HG02798 (cell line): Measurements from ENCODE around the gene GRIN2D.

ENCODE experiments used
- ATAC-seq: cut with Tn5 transposase; IDR thresholded peaks from one replicate; pipeline ENCODE4 v1.9.1; 2021; ENCODE audit warnings: mild to moderate bottlenecking; ENCODE audit not compliant: unreplicated experiment, poor library complexity

The GRIN2D gene

DNA sequence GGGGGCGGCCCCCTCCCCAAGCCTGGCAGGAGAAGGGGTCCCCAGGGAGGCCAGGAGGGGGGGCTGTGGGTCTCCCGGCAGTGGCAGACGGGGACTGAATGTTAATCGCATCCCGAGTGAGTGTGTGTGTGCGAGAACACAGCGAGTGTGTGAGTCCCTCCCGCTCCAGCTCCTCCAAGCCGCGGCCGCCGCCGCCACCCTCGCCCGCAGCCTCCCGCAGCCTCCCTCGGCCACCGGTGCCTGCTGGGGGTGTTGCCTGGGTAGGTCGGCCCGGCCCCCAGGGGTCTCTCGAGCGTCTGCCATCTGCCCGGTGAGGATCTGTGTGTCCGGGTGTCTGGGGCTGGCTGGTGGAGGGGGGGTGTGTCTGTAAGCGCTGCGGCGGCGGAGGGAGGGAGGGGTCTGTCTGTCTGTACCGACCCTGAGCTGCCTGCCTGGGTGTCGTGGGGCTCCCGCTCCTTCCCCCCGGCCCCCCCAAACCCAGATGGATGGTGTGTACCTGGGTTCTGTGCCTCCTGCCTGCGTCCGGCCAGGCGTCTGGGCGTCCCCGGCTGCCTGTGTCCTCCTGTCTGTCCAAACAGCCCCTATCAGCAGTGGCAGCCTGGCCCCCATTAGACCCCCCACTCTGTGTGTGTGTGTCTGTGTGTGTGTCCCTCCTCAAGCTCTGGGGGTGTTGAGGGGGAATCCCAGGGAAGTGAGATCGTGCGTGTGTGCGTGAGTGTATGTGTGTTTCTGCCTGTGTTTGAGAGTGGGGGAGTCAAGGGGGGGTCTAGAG, at the start of gene GRIN2D:
Gene GRIN2D (plus strand): TSS at position 110 of the 772 bp plus-strand sequence. CDS start 4,725 bp downstream, outside the sequence.
- no peak for ATAC-seq

DNA sequence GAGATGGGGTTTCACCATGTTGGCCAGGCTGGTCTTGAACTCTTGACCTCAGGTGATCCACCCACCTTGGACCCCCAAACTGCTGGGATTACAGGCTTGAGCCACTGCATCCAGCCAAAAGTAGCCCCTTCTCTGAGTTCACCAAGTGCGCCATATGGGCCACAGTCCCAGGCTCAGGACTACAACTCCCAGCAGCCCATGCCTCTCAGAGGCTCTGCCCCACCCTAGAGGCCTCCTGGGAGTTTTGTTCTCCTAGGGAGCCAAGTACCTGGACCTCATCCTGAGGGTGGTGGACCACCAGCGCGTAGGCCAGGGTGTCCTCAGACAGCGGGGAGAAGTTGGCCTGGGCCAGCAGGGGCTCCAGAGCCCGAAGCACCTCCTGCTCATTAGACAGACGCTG, 48.6 kb upstream of the GRIN2D start:
- ATAC-seq, result no peak

DNA sequence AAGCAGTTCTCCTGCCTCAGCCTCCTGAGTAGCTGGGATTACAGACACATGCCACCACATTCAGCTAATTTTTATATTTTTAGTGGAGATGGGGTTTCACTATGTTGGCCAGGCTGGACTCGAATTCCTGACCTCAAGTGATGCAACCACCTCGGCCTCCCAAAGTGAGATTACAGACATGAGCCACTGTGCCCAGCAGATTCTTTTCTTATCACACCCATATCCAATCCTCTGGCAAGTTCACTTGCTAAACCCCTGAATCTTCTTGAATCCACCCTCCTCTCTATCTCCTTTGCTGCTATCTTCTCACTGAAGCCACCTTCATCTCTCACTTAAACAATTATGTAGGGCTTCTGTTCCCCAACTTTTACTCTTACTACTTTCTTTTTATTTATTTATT, 47.3 kb upstream of the GRIN2D start:
- ATAC-seq, result no peak

DNA sequence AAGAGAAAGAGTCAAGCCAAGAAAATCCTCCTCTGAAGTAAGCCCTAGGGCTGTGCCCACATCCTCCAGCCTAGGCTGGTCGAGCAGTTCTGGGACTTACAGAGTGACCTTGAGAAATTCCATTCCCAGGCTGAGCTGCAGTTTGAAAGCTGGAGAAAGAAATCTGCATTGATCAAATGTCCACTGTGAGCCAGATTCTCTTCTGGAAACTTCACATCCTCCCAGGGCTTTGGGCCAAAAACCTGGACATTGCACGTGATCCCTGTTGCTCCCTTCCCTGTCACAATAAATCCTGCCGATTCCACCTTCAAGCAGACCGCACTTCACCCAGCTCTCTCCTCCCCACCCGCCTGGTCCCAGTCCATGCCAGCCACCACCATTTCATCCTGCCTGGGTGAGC, 45.4 kb upstream of the GRIN2D start:
- no peak for ATAC-seq

DNA sequence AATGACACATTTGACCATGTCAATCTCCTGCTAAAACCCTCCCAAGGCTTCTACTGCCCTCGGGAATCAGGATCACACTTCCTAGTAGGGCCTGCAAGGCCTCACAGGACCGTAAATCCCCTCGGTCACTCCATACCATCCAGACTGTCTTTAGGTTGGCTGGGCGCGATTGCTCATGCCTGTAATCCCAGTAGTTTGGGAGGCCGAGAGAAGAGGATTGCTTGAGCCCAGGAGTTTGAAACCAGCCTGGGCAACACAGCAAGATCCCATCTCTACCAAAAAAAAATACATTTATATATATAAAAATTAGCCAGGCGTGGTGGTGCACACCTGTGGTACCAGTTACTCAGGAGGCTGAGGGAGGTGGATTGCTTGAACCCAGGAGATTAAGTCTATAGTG, 44.7 kb upstream of the GRIN2D start:
- ATAC-seq, result no peak

DNA sequence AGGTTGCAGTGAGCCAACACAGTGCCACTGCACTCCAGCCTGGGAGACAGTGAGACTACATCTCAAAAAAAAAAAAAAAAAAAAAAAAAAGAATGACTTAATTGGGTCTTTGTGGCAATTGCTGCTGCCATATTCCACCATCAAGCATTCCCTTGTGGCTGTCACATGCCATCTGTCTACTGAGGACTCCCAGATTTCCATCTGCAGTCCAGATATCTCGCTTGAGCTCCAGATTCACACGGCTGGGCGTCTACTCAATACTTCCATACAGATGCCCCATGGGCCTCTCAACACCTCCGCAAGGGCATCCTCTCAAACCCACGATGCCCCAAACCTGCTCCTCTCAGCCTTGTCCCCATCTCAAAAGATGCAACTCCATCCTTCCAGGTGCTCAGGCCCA, 42.6 kb upstream of the GRIN2D start:
- ATAC-seq, result no peak

DNA sequence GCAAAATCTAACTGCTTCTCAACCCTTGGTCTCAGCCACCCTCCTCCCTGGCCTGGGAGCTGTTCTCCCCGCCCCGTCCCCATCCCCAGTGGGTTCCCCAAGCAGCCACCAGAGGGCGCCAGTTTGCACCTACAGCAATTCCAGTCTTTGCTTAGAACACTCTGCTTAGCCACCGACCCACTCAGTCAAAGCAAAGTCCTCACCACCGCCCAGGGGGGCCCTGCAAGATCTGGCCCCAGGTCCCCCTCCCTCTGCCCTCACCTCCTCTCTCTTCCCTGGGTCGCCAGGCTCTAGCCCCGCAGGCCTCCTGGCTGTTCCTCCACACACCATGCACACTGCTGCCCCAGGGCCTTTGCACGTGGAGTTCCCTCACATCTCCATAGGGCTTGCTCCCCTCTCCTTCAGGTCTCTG, 42.1 kb upstream of the GRIN2D start:
- ATAC-seq, result no peak

DNA sequence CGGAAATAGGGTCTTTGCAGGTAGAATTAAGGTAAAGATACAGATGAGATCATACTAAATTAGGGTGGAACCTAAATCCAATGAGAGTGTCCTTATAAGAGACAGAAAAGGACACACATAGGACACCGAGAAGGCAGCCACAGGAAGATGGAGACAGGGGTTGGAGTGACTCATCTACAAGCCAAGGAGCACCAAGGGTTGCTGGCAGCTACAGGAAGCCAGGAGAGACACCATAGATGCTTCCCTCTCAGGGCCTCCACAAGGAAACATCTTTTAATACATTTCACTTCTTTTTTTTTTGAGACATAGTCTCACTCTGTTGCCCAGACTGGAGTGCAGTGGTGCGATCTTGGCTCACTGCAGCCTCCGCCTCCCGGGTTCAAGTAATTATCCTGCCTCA, 39.8 kb upstream of the GRIN2D start:
- ATAC-seq, result no peak

DNA sequence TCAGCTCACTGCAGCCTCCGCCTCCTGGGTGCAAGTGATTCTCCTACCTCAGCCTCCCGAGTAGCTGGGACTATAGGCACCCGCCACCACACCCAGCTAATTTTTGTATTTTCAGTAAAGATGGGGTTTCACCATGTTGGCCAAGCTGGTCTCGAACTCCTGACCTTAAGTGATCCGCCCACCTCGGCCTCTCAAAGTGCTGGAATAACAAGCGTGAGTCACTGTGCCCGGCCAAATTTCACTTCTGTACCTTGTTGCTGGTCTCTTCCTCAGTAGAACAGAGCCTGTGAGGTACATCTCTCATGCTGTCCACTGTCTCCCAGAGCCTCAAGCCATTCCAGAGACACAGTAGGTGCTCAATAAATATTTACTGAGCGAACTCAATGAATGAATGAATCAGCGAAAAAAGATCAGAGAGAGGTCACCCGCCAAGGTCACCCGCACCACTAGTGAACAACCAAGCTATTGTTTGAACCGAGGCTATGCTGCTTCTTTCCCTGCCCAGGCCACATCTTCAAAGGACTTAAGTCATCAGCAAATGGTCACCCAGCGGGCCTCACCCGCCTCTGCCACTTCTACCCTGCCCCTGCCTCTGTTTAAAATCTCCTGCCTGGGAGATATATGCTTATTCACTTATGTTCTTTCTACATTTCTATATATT, 39.0 kb upstream of the GRIN2D start:
- no peak for ATAC-seq

DNA sequence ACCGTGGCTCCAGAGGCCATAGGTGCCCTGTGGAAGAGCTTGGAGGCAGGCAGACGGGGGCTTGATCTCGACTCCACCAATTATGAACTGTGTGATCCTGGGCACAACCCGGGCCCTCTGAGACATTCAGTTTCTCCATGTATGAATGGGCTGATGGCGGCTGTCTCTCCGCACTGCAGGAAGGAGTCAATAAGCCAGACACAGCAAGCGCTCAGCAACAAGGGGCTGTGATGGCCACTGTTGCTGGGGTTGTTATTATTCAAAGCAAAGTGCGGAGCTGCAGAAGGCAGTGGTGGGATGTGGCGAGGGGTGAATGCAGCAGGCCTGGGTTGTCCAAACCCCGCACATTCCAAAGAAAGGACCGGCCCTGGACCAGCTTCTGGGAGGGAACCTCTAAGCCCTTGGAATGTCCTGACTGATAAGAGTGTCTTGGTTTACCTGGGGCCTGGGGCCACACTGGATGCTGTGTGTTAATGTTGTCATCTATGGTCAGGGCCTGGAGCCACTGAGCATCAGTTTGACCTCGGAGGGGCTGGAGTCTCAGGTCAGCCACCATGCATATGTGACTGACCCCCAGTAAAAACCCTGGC, 38.0 kb upstream of the GRIN2D start:
- no peak for ATAC-seq

DNA sequence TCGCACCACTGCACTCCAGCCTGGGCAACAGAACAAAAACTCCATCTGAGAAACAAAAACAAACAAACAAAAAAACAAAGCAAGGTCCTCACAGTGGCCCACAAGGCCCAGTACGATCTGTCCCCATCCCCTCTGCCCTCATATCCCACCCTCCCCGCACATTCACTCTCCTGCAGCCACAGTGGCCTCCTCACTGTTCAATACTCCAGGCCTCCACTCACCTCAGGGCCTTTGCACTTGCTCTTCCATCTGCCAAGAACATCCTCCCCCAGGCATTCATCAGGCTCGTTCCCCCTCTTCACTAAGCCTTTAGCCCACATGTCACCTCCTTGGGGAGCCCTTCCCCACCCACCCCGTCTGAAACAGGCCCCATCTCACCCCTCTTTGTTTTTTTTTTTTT, 34.3 kb upstream of the GRIN2D start:
- ATAC-seq, result no peak

DNA sequence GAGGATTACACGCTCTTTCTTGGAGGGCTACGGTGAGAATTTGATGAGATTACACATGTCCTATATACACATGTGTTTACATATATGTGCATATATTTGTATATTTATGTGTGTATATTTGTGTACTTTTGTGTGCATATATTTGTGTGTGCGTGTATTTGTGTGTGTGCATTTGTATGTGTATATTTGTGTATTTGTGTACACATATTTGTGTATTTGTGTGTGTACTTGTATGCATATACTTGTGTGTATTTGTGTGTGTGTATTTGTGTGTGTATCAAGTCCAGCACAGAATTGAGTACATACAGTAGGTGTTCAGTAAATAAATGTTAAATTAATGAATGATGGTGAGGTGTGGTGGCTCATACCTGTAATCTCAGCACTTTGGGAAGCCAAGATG, 31.6 kb upstream of the GRIN2D start:
- no peak for ATAC-seq

DNA sequence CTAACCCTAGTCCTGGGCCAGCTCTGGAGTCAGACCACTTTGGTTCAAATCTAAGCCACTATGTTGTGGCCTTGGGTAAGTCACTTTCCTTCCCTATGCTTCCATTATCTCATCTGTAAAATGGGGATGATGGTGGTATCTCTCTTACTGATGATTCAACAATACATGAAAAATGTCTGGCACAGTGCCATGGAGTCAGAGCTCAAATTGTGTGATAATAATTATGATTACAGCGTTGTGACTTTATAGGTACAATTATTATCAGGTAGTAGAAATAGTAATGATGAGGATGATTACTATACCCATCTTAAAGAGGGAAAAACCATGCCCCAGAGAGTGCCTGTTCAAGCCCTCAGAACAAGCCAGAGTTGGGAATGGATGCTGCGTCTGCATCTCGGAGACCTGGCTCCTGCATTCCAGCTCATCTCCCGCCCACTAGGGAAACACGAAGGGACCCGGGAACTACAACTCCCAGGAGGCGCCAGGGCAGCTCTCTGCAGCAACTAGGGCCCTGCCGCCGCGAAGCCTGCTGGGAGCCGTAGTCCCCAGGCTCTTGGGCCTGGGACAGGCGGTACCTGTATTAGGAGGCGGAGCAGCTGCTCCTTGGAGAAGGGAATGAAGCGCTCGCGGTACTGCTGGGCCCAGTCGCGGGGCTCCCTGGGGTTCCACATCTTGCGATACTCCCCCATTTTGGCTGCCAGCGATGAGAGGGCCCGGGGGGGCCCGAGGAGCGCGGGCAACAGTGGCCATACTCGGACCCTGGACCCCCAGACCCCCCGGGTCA, 30.6 kb upstream of the GRIN2D start:
- peak; percentile 55 for ATAC-seq

DNA sequence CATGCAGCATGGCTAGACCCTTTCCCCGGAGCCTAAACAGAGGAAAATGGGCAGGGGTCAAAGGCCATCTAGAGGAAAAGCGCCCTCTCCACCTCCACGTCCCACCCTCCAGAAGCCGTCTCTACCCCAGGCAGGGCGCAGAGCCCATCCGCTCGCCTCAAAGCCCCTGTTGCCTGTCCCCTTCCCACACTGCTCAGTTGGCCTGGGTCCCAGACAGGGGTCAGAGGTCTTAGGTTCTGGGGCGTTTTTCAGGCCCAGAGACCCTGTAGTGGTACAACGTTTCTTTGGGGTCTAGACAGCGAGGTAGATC, 30.0 kb upstream of the GRIN2D start:
- peak; percentile 15 for ATAC-seq

DNA sequence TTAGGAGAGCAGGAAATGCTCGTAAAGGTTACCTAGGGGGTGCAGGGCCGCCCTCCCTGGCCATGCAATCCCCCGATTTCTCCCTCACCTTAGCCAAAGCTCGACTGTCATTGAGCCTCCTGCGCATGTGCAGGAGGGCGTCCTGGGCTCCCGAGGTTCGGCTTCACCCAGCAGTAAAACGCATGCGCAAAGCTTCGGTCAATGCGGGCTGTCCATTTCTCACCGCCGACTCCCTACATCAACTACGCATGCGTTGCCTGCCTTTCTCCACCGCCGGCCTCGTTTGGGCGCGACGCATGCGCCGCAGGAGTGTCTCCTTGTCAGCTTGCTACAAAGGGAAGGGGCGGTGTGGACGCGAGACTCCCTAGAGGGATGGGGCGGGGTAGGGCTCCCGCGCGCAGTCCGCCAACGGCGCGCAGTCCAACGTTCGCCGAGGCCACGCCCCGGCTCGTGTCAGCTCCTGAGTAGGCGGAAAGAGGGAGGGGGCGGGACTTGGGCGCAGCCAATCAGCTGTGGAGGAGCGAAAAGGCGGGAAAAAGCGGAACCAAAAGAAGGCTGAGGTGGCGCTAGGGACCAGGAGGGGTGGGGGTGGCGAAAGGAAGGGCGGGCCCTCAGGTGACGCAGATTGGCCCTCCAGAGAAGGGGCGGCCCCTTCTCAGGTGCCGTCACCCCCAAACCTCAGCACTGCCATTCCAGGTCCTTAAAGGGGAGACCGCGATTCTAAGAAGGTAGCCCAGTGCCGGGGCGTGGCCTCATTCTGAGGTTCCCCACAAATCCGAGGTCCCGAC, 29.5 kb upstream of the GRIN2D start, which contains the start of the genes SYNGR4 and TMEM143:
Gene SYNGR4 (plus strand): TSS at position 558 of the 788 bp plus-strand sequence. CDS start 1,476 bp downstream, outside the sequence.
Gene TMEM143 (minus strand): TSS at position 131 of the 788 bp plus-strand sequence. CDS start 20 bp downstream, at position 111.
- ATAC-seq, result peak; percentile 88

DNA sequence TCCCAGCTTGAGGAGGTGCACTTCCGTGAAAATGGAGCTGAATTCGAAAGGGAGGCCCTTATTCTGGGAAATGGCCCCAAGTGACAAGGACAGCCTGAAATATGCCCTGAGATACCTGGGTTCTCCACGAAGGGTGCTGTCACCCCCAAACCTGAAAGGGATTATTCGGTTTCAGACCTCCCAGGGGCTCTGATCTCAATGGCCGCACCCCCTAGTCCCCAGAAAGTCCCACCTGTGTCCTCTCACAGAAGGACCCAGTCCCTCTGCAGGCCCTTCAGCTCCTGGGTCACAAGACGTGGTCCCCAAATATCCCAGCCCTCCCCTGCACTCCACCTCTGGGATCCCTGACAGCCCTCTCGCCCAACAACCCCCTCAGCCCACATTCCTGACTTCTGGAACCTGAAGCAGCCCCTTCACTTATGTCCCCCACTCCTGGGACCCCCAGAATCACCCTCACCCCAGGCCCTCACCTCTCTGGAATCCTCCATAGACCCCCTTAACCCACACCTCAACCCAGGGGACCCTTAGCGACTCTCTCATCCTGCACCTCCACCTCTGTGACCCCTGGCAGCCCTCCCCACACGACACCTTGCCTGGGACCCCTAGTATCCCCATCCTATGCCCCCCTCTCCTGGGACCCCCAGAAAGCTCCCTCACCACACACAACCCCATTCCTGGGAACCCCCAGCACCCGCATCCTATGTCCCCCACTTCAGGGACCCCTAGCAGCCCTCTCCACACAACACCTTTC, 28.7 kb upstream of the GRIN2D start:
- ATAC-seq, result no peak

DNA sequence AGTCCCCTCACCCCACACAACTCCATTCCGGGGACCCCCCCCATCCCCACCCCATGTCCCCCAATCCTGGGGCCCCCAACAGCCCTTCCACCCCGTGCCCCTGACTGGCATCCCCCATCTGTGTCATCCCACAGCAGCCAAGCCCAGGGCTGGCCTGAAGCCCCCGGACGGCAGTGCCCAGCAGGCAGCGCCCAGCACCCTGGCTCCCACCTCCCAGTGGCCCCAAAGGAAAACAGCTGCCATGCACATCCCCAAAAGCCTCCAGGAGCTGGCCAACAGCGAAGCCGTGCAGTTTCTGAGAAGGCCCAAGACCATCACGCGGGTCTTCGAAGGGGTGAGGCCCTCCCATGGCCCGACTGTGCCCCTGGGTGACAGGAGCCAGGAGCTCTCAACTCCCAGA, 27.9 kb upstream of the GRIN2D start:
- ATAC-seq, result no peak

DNA sequence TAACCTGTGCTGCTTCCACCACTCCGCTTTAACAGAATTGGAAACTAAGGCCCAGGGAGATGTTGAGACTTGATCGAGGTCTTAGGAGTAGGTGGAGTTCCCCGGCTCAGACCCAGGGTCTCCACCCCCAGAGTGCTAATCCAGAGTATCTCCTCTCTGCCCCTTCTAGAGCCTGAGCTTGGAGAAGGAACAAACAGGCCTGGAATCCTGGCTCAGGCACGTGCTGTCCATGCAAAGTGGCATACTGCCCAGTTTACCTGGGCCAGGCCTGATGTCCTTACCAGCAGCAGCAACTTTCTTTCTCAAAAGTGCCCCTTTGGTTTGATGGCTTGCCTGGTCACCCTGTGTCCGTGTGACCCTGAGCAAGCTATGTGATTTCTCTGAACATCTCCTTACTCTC, 25.6 kb upstream of the GRIN2D start:
- no peak for ATAC-seq

DNA sequence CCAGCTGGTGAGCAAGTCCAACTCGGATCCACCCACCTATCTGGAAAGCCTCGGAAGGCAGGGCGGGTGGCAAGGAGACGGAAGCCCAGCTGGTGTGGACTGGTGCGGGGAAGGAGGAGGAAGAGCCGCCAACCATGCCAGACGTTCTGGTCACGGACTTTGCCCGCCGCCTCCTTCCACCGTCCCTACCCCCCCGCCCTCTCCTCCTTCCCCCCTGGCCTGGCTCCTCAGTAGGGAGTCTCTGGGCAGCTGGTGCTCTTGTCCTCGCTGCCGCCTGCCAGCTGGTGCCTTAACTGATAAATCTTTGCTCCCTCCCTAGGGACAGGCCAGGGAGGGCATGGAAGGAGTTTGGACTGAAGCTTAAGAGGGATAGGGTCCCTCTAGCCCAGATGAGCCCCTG, 24.5 kb upstream of the GRIN2D start:
- ATAC-seq, result no peak
